Activated CD8-positive, alpha-beta memory T cell treated with anti-CD3 and anti-CD28 coated beads, Interleukin-2, amount 10 ng/mL, durations not matched to agents 7 days and 5 days (primary cell): ENCODE measurements around the gene RNPEP. TPM values are rescaled to one million over a fixed set of nuclear protein-coding genes. Genes with fewer than 3 reads are reported as not detected.

ENCODE experiments used
- ATAC-seq: fragments of 150-1000 bp; cut with Tn5 transposase; one replicate; pipeline ENCODE4 v1.10.0; 2021; ENCODE audit warnings: moderate library complexity
- CTCF ChIA-PET: fragments of 350-600 bp; sonication (Branson Sonifier 250); formaldehyde crosslinking; loops from one replicate; lab custom pipeline; 2021; ENCODE audit warnings: antibody characterized with exemption; lab: Charles Lee
- DNase-seq: peaks from one replicate; pipeline ENCODE4 v3.0.0-alpha.2; 2020
- H3K27ac Mint-ChIP-seq: one replicate; pipeline ENCODE4 v1.8.0; 2021; ENCODE audit warnings: mild to moderate bottlenecking, mixed read lengths
- H3K27me3 Mint-ChIP-seq: one replicate; pipeline ENCODE4 v1.8.0; 2021; ENCODE audit warnings: mixed read lengths
- H3K36me3 Mint-ChIP-seq: one replicate; pipeline ENCODE4 v1.8.0; 2021; ENCODE audit warnings: mild to moderate bottlenecking, mixed read lengths
- H3K4me1 Mint-ChIP-seq: one replicate; pipeline ENCODE4 v1.8.0; 2021; ENCODE audit warnings: mixed read lengths
- H3K4me3 Mint-ChIP-seq: one replicate; pipeline ENCODE4 v1.8.0; 2021; ENCODE audit warnings: mild to moderate bottlenecking, moderate library complexity, mixed read lengths
- H3K9me3 Mint-ChIP-seq: one replicate; pipeline ENCODE4 v1.8.0; 2022; ENCODE audit warnings: low read depth, mixed read lengths
- total RNA-seq, 2 experiments: library from RNA; stranded (reverse); gene quantifications; one replicate each; pipeline ENCODE4 v1.2.3, GENCODE V29; 2021

The RNPEP gene
- total RNA-seq, 2 experiments from 2014 or later: 38.3 to 40.4 TPM

DNA sequence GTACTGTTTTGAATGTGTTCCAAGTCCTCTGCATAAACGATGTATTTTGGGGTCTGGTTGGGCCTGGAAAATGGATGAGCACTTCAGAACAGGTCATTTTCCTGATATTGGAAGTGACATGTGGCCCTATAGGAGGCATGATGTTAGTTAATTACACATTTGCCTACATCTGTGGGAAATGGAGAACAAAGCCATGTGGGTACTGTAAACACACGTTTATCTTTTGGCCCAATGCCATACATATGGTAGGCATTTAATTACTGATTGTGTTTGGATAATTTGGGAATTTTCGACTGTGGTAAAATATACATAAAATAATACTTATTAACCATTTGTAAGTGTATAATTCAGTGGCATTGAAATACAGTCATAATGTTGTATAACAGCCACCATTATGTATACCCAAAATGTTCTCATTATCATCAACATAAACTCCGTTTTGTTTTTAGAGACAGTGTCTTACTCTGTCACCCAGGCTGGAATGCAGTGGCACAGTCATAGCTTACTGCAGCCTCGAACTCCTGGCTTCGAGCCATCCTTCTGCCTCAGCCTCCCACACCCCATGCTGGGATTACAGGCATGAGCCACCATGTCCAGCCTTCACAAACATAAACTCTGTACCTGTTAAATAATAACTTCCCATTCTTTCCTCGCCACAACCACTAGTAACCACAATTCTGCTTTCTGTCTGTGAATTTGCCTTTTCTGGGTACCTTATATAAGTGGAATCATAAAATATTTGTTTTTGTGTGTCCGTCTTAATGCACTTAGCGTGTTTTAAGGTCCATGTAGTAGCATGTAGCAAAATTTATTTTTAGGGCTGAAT is 11.9 kb upstream of the RNPEP start:
- DNase-seq (no peak), ATAC-seq (no peak)
- H3K27me3 Mint-ChIP-seq: peaks cover 12% of the 10 kb centered on the region
- H3K27ac Mint-ChIP-seq: no peak overlapping the region
- CTCF ChIA-PET: interaction anchor here (5.0 to 5.2 kb wide), 2 partner anchors 74 kb away, joined by 42 to 157 read pairs; no protein-coding TSS in a partner anchor
- H3K36me3 Mint-ChIP-seq: peaks cover 33% of the 10 kb centered on the region
- H3K4me3 Mint-ChIP-seq: no peak overlapping the region
- peaks cover 7% of the 10 kb centered on the region for H3K4me1 Mint-ChIP-seq
- H3K9me3 Mint-ChIP-seq: no peaks in the 10 kb centered on the region

- Mint-ChIP-seq H3K4me3 (peak overlapping the region; percentile 94), H3K36me3 (peaks cover 2% of the 10 kb centered on the region), H3K4me1 (peaks cover 19% of the 10 kb centered on the region), H3K9me3 (no peaks in the 10 kb centered on the region), H3K27me3 (peaks cover 9% of the 10 kb centered on the region), H3K27ac (peak overlapping the region; percentile 78)
- CTCF ChIA-PET: interaction anchor here (1.0 to 9.1 kb wide), 6 partner anchors 9 to 469 kb away, joined by 3 to 48 read pairs (median 4); partner anchors contain the start of gene PTPN7
- DNase-seq (peak; percentile 75), ATAC-seq (no peak)
Observed at GRCh38 chr1:201982082-201982622, 296 bp upstream of the RNPEP start.

DNA sequence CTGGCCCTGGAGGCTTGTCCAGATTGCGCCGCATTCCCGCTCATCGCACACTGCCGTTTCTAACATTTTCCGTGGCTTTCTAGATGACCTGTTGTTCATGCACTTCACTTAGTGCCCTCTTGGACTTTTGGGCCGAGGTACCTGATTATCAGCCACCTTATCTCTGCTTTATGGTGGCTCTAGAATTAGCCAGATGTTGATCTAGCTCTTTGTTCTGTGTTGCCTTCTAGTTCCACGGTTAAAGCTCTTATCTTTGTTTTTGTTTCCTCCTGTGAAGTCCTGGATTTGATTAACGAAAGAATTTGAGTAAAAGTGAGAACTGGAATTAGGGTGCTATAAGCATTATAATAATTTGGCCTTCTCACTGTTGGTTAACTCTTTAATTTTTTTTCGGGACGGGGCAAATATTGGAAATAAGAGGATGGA is 945 bp downstream of the RNPEP start:
- peaks cover 19% of the 10 kb centered on the region for H3K4me1 Mint-ChIP-seq
- peak overlapping the region; percentile 88 for H3K27ac Mint-ChIP-seq

GRCh38 chr1:201984446-201984845 is 2.0 kb downstream of the RNPEP start:
- Mint-ChIP-seq H3K27ac (no peak overlapping the region), H3K9me3 (no peaks in the 10 kb centered on the region), H3K27me3 (peaks cover 5% of the 10 kb centered on the region), H3K4me3 (no peak overlapping the region), H3K36me3 (peaks cover 5% of the 10 kb centered on the region), H3K4me1 (peaks cover 19% of the 10 kb centered on the region)
- ATAC-seq (no peak), DNase-seq (no peak)
- CTCF ChIA-PET: interaction anchor here (1.0 to 9.1 kb wide), 3 partner anchors 14 to 88 kb away, joined by 3 to 48 read pairs (median 21); partner anchors contain the start of gene ELF3

More for the DNA sequence above, 945 bp downstream of the RNPEP start:
- H3K4me3 Mint-ChIP-seq: peak overlapping the region; percentile 94
- DNase-seq (no peak), ATAC-seq (no peak)
- H3K27me3 Mint-ChIP-seq: peaks cover 6% of the 10 kb centered on the region
- H3K9me3 Mint-ChIP-seq: no peaks in the 10 kb centered on the region
- CTCF ChIA-PET: interaction anchor here (0.7 to 9.1 kb wide), 8 partner anchors 10 to 470 kb away, joined by 3 to 48 read pairs (median 3); partner anchors contain the start of genes ELF3 and PTPN7
- peaks cover 2% of the 10 kb centered on the region for H3K36me3 Mint-ChIP-seq

DNA sequence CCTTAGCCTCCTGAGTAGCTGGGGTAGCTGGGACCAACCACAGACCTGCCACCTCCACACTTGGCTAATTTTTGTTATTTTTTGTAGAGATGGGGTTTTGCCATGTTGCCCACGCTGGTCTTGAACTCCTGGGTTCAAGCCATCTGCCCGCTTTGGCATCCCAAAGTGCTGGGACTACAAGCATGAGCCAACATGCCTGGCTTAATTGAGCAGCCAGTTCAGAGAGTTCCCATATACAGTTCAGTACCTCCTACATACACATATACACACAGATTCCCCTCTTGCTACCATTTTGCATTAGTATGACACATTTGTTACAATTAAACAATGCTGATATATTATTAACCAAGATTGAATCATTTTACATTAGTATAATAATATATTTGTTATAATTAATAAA is 2.9 kb downstream of the RNPEP start:
- H3K27ac Mint-ChIP-seq: no peak overlapping the region
- ATAC-seq (no peak), DNase-seq (no peak)
- no peaks in the 10 kb centered on the region for H3K9me3 Mint-ChIP-seq
- H3K27me3 Mint-ChIP-seq: no peaks in the 10 kb centered on the region
- H3K4me1 Mint-ChIP-seq: peaks cover 19% of the 10 kb centered on the region
- CTCF ChIA-PET: interaction anchor here (0.6 to 9.1 kb wide), 5 partner anchors 13 to 939 kb away, joined by 3 to 48 read pairs (median 6); no protein-coding TSS in a partner anchor
- H3K4me3 Mint-ChIP-seq: no peak overlapping the region
- peaks cover 8% of the 10 kb centered on the region for H3K36me3 Mint-ChIP-seq

DNA sequence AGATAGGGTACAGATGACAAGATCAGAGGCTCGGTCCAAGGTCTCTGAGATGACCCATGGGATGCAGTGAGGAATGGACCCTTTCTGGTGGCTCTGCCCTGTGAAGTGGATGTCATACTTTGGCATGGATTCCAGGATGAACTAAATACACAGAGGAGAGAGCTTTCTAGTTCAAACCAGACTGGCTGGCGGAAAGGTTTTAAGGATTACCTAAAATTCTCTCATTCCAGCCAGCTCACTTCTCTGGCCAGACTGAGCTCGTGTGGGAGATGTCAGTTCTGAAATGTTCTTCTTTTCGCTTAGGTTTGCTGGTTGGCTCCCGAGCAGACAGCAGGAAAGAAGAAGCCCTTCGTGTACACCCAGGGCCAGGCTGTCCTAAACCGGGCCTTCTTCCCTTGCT is 6.2 kb downstream of the RNPEP start:
- CTCF ChIA-PET: interaction anchor here (9.1 kb wide), 1 partner anchor 10 kb away, joined by 48 read pairs; no protein-coding TSS in a partner anchor
- Mint-ChIP-seq H3K27ac (no peak overlapping the region), H3K4me1 (peaks cover 7% of the 10 kb centered on the region), H3K9me3 (no peaks in the 10 kb centered on the region), H3K4me3 (no peak overlapping the region), H3K36me3 (peaks cover 18% of the 10 kb centered on the region), H3K27me3 (no peaks in the 10 kb centered on the region)
- no peak for DNase-seq
- no peak for ATAC-seq

DNA sequence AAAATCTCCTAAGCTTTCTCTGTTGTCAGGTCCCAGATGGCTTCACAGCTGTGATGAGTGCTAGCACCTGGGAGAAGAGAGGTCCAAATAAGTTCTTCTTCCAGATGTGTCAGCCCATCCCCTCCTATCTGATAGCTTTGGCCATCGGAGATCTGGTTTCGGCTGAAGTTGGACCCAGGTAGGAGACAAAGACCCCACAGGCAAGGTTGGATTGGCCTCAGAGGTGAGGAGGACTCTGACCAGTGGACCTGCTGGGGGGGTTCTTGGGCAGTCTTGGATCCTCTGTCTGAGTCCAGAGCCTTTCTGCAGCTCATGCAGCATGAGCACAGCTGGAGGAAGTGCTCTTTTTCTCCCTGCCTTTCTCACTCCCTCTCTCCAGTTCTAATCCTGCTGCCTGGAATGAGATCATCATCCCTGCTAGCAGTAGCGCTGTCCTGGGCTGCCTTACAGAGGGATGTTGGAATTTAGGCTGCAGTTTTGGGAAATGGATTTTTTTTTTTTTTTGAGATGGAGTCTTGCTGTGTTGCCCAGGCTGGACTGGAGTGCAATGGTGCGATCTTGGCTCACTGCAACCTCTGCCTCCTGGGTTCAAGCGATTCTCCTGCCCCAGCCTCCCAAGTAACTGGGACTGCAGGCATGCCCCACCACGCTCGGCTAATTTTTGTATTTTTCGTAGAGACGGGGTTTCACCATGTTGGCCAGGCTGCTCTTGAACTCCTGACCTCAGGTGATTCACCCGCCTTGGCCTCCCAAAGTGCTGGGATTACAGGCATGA is 7.1 kb downstream of the RNPEP start:
- no peak for ATAC-seq
- CTCF ChIA-PET: interaction anchor here (9.1 kb wide), 1 partner anchor 9 kb away, joined by 48 read pairs; no protein-coding TSS in a partner anchor
- Mint-ChIP-seq H3K9me3 (no peaks in the 10 kb centered on the region), H3K36me3 (peaks cover 18% of the 10 kb centered on the region), H3K27me3 (no peaks in the 10 kb centered on the region), H3K4me1 (peaks cover under 1% of the 10 kb centered on the region), H3K4me3 (no peak overlapping the region), H3K27ac (no peak overlapping the region)
- DNase-seq: no peak

DNA sequence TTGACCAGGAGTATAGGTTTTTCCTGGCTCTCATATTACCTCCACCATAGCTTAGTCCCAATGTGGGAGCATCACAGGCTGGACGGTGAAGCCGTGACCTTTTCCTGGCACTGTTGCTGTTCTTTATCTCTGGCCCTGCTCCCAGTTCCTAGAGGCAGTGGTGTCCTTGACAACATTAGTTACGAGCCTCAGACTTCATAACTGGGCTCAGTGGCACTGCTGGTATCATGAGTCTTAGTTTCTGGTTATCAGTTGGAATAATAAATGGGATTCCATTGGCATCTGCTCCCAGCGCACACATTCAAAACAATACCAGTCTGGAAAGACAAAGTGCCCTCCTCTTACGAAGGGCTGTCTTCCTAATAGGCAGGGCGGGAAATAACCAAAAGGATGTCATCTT is 8.0 kb downstream of the RNPEP start:
- CTCF ChIA-PET: no interaction called here
- Mint-ChIP-seq H3K27ac (no peak overlapping the region), H3K4me1 (no peaks in the 10 kb centered on the region), H3K9me3 (no peaks in the 10 kb centered on the region), H3K27me3 (no peaks in the 10 kb centered on the region), H3K4me3 (no peak overlapping the region), H3K36me3 (peaks cover 18% of the 10 kb centered on the region)
- ATAC-seq (no peak), DNase-seq (no peak)

DNA sequence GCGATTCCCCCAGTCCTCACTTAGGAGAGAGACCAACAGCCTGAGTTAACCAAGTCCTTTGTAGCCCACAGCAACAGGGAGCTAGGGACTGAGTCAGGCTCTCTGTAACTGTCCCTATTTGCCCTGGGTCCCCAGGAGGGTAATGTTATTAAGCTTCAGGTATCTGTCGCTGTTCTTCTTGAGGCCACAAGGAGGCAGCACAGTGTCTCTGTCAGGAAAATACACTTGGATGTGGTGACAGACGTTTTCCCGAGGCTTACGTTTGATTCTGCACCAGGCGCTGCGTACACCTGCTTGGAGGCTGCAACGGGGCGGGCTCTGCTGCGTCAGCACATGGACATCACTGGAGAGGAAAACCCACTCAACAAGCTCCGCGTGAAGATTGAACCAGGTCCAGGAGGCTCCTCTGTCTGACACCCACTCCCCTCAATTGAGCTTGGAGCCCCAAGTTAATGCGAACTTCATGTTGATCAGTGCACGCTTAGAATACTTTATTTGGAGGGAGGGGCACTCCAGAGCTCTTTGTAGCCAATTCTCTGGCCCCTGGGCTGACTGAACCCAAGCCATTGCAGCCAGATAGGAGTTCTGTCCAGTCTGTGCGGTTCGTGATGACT is 17.3 kb downstream of the RNPEP start:
- Mint-ChIP-seq H3K9me3 (no peaks in the 10 kb centered on the region), H3K27ac (no peak overlapping the region), H3K4me1 (no peaks in the 10 kb centered on the region), H3K36me3 (peaks cover 10% of the 10 kb centered on the region), H3K27me3 (no peaks in the 10 kb centered on the region), H3K4me3 (no peak overlapping the region)
- ATAC-seq (peak; percentile 68), DNase-seq (peak; percentile 44)
- CTCF ChIA-PET: interaction anchor here (0.6 to 3.6 kb wide), 31 partner anchors 8 to 155 kb away, joined by 3 to 48 read pairs (median 4); partner anchors contain the start of genes ELF3, GPR37L1, RNPEP and TIMM17A

DNA sequence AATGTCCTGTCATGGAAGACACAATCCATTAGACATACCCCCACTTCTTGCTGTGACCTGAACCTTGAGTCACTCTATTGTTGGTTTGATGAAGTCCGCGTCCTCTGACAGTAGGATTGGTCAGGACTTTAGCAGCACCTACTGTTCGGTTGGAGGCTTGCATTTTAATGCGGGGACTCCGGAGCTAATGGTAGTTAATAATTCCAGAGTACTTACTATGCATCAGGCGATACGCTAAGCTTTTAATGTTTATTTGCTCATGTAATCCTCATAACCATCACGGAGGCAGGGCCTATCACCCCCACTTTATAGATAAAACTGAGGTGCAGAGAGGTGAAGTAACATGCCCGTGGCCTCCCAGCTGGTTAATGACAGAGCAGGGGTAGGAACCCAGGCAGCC is 20.1 kb downstream of the RNPEP start:
- H3K9me3 Mint-ChIP-seq: no peaks in the 10 kb centered on the region
- H3K27me3 Mint-ChIP-seq: no peaks in the 10 kb centered on the region
- CTCF ChIA-PET: interaction anchor here (0.7 kb wide), 1 partner anchor 13 kb away, joined by 3 read pairs; no protein-coding TSS in a partner anchor
- no peak overlapping the region for H3K27ac Mint-ChIP-seq
- no peaks in the 10 kb centered on the region for H3K4me1 Mint-ChIP-seq
- ATAC-seq: no peak
- peaks cover 7% of the 10 kb centered on the region for H3K36me3 Mint-ChIP-seq
- DNase-seq: no peak
- no peak overlapping the region for H3K4me3 Mint-ChIP-seq

DNA sequence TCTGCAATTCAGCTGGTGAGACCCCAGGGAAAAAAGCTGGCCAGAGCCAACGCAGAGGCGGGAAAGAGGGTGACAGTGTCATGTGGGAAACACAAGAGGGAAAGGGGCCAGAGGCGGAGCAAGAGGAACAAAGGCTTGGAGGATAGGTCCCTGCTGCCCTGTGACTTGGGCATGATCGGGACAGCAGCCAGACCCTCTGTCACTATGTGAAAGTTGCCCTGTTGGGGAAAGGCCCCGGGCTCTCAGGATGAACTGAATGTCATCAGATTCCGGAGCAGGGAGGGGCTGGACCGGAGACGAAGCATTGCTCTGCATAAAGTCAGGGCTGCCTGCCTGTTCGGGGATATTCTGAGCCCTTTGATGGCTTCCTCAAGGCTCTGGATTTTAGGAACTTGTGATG is 22.3 kb downstream of the RNPEP start:
- Mint-ChIP-seq H3K9me3 (no peaks in the 10 kb centered on the region), H3K27ac (no peak overlapping the region), H3K4me1 (no peaks in the 10 kb centered on the region), H3K4me3 (no peak overlapping the region), H3K27me3 (no peaks in the 10 kb centered on the region), H3K36me3 (peaks cover 6% of the 10 kb centered on the region)
- ATAC-seq: no peak
- CTCF ChIA-PET: interaction anchor here (1.0 to 2.8 kb wide), 2 partner anchors 109 to 150 kb away, joined by 3 to 11 read pairs; no protein-coding TSS in a partner anchor
- no peak for DNase-seq

DNA sequence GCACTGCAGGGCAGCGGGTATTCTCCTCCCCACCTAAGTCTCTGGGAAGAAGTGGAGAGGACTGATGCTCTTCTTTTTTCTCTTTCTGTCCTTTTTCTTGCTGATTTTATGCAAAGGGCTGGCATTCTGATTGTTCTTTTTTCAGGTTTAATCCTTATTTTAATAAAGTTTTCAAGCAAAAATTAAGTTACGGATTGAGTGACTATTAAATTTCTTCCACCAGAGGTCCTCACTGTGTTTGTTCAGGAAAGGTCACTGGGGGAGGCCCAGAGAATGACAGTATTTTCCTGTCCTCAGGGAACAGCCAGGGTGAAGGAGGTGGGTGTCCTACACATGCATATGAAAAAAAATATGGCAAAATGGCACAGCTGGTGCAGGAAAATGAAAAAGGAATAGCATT is 23.5 kb downstream of the RNPEP start:
- Mint-ChIP-seq H3K36me3 (peaks cover 2% of the 10 kb centered on the region), H3K27ac (no peak overlapping the region), H3K27me3 (no peaks in the 10 kb centered on the region), H3K4me3 (no peak overlapping the region), H3K9me3 (no peaks in the 10 kb centered on the region), H3K4me1 (no peaks in the 10 kb centered on the region)
- DNase-seq: no peak
- no peak for ATAC-seq
- CTCF ChIA-PET: interaction anchor here (0.7 to 2.8 kb wide), 3 partner anchors 110 to 378 kb away, joined by 3 to 11 read pairs (median 5); no protein-coding TSS in a partner anchor
